ENCODE data around the gene CCDC85A. TPM values are rescaled to one million over a fixed set of nuclear protein-coding genes. Genes with fewer than 3 reads are reported as not detected.

The CCDC85A gene
- total RNA-seq, 1 donor from 2014 or later = not detected

- Mint-ChIP-seq H3K27ac (no peak overlapping the region), H3K4me3 (no peak overlapping the region), H3K36me3 (ENCODE audit: low read depth) (no peaks in the 10 kb centered on the region), H3K4me1 (ENCODE audit: low read depth) (no peaks in the 10 kb centered on the region), H3K9me3 (no peaks in the 10 kb centered on the region), H3K27me3 (ENCODE audit: insufficient read depth) (no peaks in the 10 kb centered on the region)
- DNase-seq (ENCODE audit: low spot score) = no peak
- intact Hi-C loops (cut with micrococcal nuclease) = no loop called here
These were observed 45.7 kb downstream of the CCDC85A start for GRCh38 chr2:56229397-56230060.

DNA sequence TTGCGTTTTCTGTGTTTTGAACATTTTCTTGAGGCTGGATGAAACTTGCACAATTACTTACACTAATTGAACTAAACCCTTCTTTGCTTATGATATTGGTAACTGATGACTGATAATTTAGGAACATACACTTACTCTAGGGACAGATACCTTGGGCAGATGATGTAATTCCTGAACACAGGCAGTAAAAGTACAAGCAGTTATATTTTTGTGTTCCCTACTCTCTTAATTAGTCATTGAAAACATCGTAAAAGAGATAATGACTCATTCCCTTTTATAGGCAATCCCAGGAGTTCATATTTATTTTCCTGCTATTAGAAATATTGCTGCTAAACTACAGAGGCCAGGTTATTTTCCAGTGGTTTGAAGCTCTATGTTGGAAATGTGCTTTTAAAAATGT is 46.4 kb downstream of the CCDC85A start:
- no peak overlapping the region for H3K4me3 Mint-ChIP-seq

DNA sequence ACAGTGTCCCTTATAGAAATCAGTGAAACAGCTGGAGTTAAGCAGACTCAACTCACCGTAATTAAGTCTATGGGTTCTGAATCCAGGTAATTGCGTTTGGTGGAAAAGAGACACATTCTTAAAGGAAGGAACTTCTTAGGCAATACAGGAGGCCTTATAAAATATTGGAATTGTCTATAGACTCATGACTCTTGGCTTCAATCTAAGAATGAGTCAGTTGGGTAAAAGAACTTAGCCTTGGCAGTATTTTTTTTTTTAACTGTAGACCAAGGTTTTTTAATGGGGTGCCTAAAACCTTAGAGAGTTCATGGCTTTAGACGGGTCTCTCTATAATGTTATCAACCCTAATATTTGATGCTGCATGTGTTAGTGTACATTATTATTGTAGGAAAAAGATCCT is 47.6 kb downstream of the CCDC85A start:
- H3K9me3 Mint-ChIP-seq = no peaks in the 10 kb centered on the region
- no peaks in the 10 kb centered on the region for H3K36me3 Mint-ChIP-seq (ENCODE audit: low read depth)
- H3K4me3 Mint-ChIP-seq = no peak overlapping the region
- no peaks in the 10 kb centered on the region for H3K4me1 Mint-ChIP-seq (ENCODE audit: low read depth)
- intact Hi-C loops (cut with micrococcal nuclease) = no loop called here
- H3K27ac Mint-ChIP-seq = no peak overlapping the region
- no peak for DNase-seq (ENCODE audit: low spot score)
- no peaks in the 10 kb centered on the region for H3K27me3 Mint-ChIP-seq (ENCODE audit: insufficient read depth)

More for the DNA sequence above, 46.4 kb downstream of the CCDC85A start:
- Mint-ChIP-seq H3K9me3 (no peaks in the 10 kb centered on the region), H3K27ac (no peak overlapping the region), H3K36me3 (ENCODE audit: low read depth) (no peaks in the 10 kb centered on the region), H3K4me1 (ENCODE audit: low read depth) (no peaks in the 10 kb centered on the region), H3K27me3 (ENCODE audit: insufficient read depth) (no peaks in the 10 kb centered on the region)
- no peak for DNase-seq (ENCODE audit: low spot score)
- intact Hi-C loops (cut with micrococcal nuclease) = no loop called here

DNA sequence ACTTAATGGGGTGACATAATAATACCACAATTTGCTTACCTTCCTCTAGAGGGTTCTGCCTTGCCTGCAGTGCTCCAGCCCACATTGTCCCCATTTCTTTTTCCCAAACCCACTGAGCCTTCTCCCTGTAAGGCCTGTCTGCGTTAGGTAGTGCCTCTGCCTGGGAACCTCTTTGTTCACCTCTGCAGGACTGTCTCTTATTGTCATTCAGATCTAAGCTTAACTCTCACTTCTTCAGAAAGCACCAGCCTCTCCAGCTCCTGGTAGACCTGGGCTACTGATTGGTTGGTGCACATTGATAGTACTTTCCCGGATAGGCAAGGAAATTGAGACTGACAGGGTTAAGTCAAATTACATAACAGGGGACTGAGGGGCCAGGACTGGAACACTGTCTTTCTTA is 49.1 kb downstream of the CCDC85A start:
- Mint-ChIP-seq H3K27me3 (ENCODE audit: insufficient read depth) (no peaks in the 10 kb centered on the region), H3K4me3 (no peak overlapping the region), H3K4me1 (ENCODE audit: low read depth) (no peaks in the 10 kb centered on the region), H3K27ac (no peak overlapping the region), H3K36me3 (ENCODE audit: low read depth) (no peaks in the 10 kb centered on the region), H3K9me3 (no peaks in the 10 kb centered on the region)
- intact Hi-C loops (cut with micrococcal nuclease) = no loop called here
- no peak for DNase-seq (ENCODE audit: low spot score)

- DNase-seq (ENCODE audit: low spot score) = no peak
- H3K36me3 Mint-ChIP-seq (ENCODE audit: low read depth) = no peaks in the 10 kb centered on the region
- H3K27ac Mint-ChIP-seq = no peak overlapping the region
- intact Hi-C loops (cut with micrococcal nuclease) = no loop called here
- H3K4me1 Mint-ChIP-seq (ENCODE audit: low read depth) = no peaks in the 10 kb centered on the region
- no peaks in the 10 kb centered on the region for H3K9me3 Mint-ChIP-seq
- no peaks in the 10 kb centered on the region for H3K27me3 Mint-ChIP-seq (ENCODE audit: insufficient read depth)
- H3K4me3 Mint-ChIP-seq = no peak overlapping the region
These were observed 50.5 kb downstream of the CCDC85A start for GRCh38 chr2:56234241-56234640.

GRCh38 chr2:56239030-56239429 is 55.2 kb downstream of the CCDC85A start:
- Mint-ChIP-seq H3K36me3 (ENCODE audit: low read depth) (no peaks in the 10 kb centered on the region), H3K27ac (no peak overlapping the region), H3K9me3 (peaks cover 3% of the 10 kb centered on the region), H3K27me3 (ENCODE audit: insufficient read depth) (no peaks in the 10 kb centered on the region), H3K4me1 (ENCODE audit: low read depth) (no peaks in the 10 kb centered on the region), H3K4me3 (no peak overlapping the region)
- intact Hi-C loops (cut with micrococcal nuclease) = no loop called here
- DNase-seq (ENCODE audit: low spot score) = no peak

DNA sequence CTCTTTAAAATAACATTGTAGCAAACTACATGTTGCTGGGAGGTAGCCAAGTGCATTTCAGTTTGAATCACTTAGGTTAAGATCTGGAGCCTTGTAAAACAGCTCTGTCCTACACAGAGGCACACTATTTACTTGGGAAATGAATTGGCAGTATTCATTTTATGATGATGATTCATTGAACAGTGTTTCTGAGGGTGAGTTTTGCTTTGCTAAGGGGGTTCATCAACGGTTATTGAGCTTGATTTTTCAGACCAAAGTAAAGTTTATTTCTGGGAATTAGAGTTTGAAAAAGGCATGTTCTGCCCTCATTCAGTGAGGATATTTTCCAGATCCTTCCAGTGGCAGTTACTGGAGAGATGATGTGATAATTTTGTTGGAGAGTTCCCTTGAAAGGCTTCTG is 55.6 kb downstream of the CCDC85A start:
- H3K27me3 Mint-ChIP-seq (ENCODE audit: insufficient read depth) = no peaks in the 10 kb centered on the region
- no peak overlapping the region for H3K4me3 Mint-ChIP-seq
- intact Hi-C loops (cut with micrococcal nuclease) = no loop called here
- DNase-seq (ENCODE audit: low spot score) = no peak
- no peaks in the 10 kb centered on the region for H3K4me1 Mint-ChIP-seq (ENCODE audit: low read depth)
- H3K9me3 Mint-ChIP-seq = peaks cover 3% of the 10 kb centered on the region
- H3K27ac Mint-ChIP-seq = no peak overlapping the region
- H3K36me3 Mint-ChIP-seq (ENCODE audit: low read depth) = no peaks in the 10 kb centered on the region

DNA sequence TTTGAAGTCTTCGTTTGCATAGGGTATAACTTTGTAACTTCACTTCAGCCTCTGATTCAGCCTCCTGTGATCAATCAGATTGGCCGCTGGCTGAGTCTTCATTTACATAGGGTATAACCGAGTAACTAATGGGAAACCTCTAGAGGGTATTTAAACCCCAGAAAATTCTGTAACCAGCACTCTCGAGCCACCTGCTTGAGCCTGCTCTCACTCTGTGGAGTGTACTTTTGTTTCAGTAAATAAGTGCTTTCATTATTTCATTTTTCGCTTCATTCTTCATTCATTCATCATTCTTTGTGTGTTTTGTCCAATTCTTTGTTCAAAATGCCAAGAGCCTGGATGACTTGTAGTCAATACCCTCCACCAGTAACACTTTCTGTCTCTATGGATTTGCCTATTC is 56.4 kb downstream of the CCDC85A start:
- H3K9me3 Mint-ChIP-seq = peaks cover 3% of the 10 kb centered on the region
- intact Hi-C loops (cut with micrococcal nuclease) = no loop called here
- no peak overlapping the region for H3K4me3 Mint-ChIP-seq
- no peaks in the 10 kb centered on the region for H3K36me3 Mint-ChIP-seq (ENCODE audit: low read depth)
- no peaks in the 10 kb centered on the region for H3K4me1 Mint-ChIP-seq (ENCODE audit: low read depth)
- H3K27ac Mint-ChIP-seq = no peak overlapping the region
- DNase-seq (ENCODE audit: low spot score) = no peak
- H3K27me3 Mint-ChIP-seq (ENCODE audit: insufficient read depth) = no peaks in the 10 kb centered on the region

DNA sequence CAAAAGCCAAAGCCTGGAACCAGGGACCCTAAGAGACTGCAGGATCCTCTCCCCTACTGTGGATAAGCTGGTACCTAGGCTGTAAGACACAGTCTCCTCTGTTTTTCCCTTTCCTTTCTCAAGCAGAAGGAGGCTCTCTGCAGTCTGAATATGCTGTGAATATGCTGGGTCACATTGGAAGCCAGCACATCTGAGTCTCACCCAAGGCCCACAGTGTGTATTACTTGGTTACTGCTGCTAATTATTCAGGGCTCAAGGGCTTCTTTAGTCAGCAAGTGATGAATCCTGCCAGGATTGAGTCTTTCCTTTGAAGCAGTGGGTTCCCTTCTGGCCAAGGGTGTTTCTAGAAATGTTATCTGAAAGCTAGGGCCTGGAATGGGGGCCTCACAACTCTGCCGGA is 60.7 kb downstream of the CCDC85A start:
- no peak for DNase-seq (ENCODE audit: low spot score)
- Mint-ChIP-seq H3K4me1 (ENCODE audit: low read depth) (no peaks in the 10 kb centered on the region), H3K36me3 (ENCODE audit: low read depth) (no peaks in the 10 kb centered on the region), H3K27ac (no peak overlapping the region), H3K27me3 (ENCODE audit: insufficient read depth) (no peaks in the 10 kb centered on the region), H3K4me3 (no peak overlapping the region), H3K9me3 (peaks cover 3% of the 10 kb centered on the region)
- intact Hi-C loops (cut with micrococcal nuclease) = no loop called here

DNA sequence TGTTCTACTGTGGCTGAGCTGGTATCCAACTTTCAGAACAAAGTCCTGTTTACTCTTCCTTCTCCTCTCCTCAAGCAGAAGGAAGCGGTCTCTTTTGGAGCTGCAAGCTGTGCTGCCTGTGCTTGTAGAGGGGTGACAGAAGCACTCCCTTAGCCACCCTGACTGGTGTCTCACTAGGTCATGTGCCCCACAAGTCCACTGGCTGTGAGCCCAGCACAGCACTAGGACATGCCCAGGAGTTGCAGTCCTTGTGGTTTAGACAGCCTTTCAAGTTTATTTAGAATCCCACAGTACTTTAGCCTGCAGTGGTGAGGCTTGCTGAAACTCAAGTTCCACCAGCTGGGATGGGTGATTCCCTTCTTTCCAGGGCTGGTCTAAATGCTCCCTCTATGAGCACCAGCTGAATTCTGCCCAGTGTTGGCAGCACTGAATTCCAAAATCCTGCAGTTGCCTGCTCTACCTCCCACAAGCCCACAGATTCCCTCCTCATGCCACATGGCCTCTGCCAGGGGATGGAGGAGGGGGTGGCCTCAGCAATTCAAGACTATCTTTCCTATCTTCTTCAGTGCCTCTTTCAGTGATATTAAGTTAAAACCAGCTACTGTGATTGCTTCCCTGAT is 61.2 kb downstream of the CCDC85A start:
- Mint-ChIP-seq H3K9me3 (peaks cover 3% of the 10 kb centered on the region), H3K36me3 (ENCODE audit: low read depth) (no peaks in the 10 kb centered on the region), H3K27me3 (ENCODE audit: insufficient read depth) (no peaks in the 10 kb centered on the region), H3K4me3 (no peak overlapping the region), H3K27ac (no peak overlapping the region), H3K4me1 (ENCODE audit: low read depth) (no peaks in the 10 kb centered on the region)
- DNase-seq (ENCODE audit: low spot score) = no peak
- intact Hi-C loops (cut with micrococcal nuclease) = no loop called here

GRCh38 chr2:56248965-56249742 is 65.4 kb downstream of the CCDC85A start:
- H3K4me3 Mint-ChIP-seq = no peak overlapping the region
- H3K9me3 Mint-ChIP-seq = no peaks in the 10 kb centered on the region
- no peaks in the 10 kb centered on the region for H3K36me3 Mint-ChIP-seq (ENCODE audit: low read depth)
- intact Hi-C loops (cut with micrococcal nuclease) = no loop called here
- no peaks in the 10 kb centered on the region for H3K27me3 Mint-ChIP-seq (ENCODE audit: insufficient read depth)
- H3K4me1 Mint-ChIP-seq (ENCODE audit: low read depth) = no peaks in the 10 kb centered on the region
- no peak for DNase-seq (ENCODE audit: low spot score)
- H3K27ac Mint-ChIP-seq = no peak overlapping the region

DNA sequence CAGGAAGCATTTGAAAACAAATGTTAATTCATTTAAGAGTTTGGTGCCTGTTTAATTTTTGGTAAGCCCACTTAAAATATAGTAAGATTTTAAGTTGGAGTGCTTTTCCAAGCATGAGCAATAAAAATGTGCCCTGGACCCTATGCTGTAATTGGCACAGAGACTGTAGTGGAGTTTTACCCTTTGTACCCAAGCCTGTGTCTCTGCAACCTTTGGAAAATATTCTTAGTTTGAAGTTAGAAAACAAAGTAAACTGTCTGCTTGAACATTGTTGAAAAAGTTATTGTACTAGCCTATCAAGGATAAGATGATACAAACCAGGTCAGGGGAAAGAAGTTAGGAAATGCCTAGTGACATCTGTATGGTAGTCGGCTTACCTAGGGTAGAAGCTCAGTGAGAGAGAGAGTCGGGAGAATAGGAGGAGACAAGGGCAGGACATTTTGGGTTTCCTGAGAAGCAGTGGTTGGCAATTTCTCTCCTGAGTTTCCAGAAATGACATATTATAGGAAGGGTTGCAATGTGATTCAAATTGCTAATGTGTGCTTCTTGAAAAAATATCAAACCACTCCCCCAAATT is 66.5 kb downstream of the CCDC85A start:
- DNase-seq (ENCODE audit: low spot score) = no peak
- no peaks in the 10 kb centered on the region for H3K4me1 Mint-ChIP-seq (ENCODE audit: low read depth)
- H3K27ac Mint-ChIP-seq = no peak overlapping the region
- no peaks in the 10 kb centered on the region for H3K36me3 Mint-ChIP-seq (ENCODE audit: low read depth)
- intact Hi-C loops (cut with micrococcal nuclease) = no loop called here
- no peaks in the 10 kb centered on the region for H3K27me3 Mint-ChIP-seq (ENCODE audit: insufficient read depth)
- no peaks in the 10 kb centered on the region for H3K9me3 Mint-ChIP-seq
- H3K4me3 Mint-ChIP-seq = no peak overlapping the region

- H3K36me3 Mint-ChIP-seq (ENCODE audit: low read depth) = no peaks in the 10 kb centered on the region
- DNase-seq (ENCODE audit: low spot score) = no peak
- intact Hi-C loops (cut with micrococcal nuclease) = no loop called here
- no peak overlapping the region for H3K4me3 Mint-ChIP-seq
- H3K27me3 Mint-ChIP-seq (ENCODE audit: insufficient read depth) = no peaks in the 10 kb centered on the region
- H3K27ac Mint-ChIP-seq = no peak overlapping the region
- H3K4me1 Mint-ChIP-seq (ENCODE audit: low read depth) = no peaks in the 10 kb centered on the region
- no peaks in the 10 kb centered on the region for H3K9me3 Mint-ChIP-seq
These were observed 76.6 kb downstream of the CCDC85A start for GRCh38 chr2:56260415-56260814.
